Suprapubic skin (tissue), 4 donors: Measurements from ENCODE around the gene SLC19A2.

ENCODE experiments used
- POLR2A ChIP-seq, 2 donors: fragments of 450-650 bp; IDR thresholded peaks; one replicate each; pipeline ENCODE4 v1.6.1; 2017; ENCODE audit warnings: antibody characterized with exemption in 2 of 2, mild to moderate bottlenecking in 2 of 2, moderate library complexity in 2 of 2
- POLR2AphosphoS5 ChIP-seq, 3 donors: sonication (generic); formaldehyde crosslinking; IDR thresholded peaks; one replicate each; pipeline ENCODE4 v1.6.1; 2017; ENCODE audit warnings: antibody characterized with exemption in 3 of 3
- TF ChIP-seq, protein P1 (sequence below), 2 donors: fragments of 200-600 bp in 1 of 2; fragments of 450-650 bp in 1 of 2; sonication (generic) in 1 of 2; IDR thresholded peaks; one replicate each; pipeline ENCODE4 v1.5.1; 2016 to 2019; ENCODE audit warnings: antibody characterized with exemption in 2 of 2, mild to moderate bottlenecking in 1 of 2, moderate library complexity in 1 of 2

DNA sequence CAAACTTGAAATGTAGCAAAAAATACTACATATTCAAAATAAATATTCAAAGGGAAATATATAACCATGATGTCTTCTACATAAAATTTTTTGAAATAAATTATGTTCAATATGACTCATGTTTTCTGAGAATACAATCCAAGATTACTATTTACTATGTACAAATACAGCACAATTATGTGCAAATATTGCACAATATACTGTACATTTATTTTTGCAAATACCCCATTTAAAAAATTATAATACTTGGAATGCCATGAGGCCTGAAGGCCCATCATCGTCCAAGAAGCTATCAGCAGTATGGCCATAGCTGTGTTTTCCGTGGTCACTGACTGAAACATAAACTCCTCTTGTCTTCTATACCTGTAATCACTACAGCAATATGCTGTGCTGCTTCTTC is 70.8 kb downstream of the SLC19A2 start:
- TF ChIP-seq POLR2A (IDR thresholded peaks at IDR 0.05) (no peak), POLR2AphosphoS5 (IDR thresholded peaks at IDR 0.05) (no peak)
- TF ChIP-seq, protein P1, sequence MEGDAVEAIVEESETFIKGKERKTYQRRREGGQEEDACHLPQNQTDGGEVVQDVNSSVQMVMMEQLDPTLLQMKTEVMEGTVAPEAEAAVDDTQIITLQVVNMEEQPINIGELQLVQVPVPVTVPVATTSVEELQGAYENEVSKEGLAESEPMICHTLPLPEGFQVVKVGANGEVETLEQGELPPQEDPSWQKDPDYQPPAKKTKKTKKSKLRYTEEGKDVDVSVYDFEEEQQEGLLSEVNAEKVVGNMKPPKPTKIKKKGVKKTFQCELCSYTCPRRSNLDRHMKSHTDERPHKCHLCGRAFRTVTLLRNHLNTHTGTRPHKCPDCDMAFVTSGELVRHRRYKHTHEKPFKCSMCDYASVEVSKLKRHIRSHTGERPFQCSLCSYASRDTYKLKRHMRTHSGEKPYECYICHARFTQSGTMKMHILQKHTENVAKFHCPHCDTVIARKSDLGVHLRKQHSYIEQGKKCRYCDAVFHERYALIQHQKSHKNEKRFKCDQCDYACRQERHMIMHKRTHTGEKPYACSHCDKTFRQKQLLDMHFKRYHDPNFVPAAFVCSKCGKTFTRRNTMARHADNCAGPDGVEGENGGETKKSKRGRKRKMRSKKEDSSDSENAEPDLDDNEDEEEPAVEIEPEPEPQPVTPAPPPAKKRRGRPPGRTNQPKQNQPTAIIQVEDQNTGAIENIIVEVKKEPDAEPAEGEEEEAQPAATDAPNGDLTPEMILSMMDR (IDR thresholded peaks at IDR 0.05), result no peak
